WTC11 (cell line): Measurements from ENCODE around the gene CD3E.

Experiments
- AFF4 ChIP-seq: sonication (generic); formaldehyde crosslinking; IDR thresholded peaks from 2 replicates; pipeline ENCODE4 v1.8.1; 2023; ENCODE audit warnings: mild to moderate bottlenecking, missing genetic modification reagents, borderline replicate concordance
- ATF3 ChIP-seq: sonication (generic); formaldehyde crosslinking; conservative IDR thresholded peaks from 2 replicates; pipeline ENCODE4 v1.8.1; 2022; ENCODE audit warnings: mild to moderate bottlenecking, missing genetic modification reagents
- ATF6 ChIP-seq: sonication (generic); formaldehyde crosslinking; IDR thresholded peaks from 2 replicates; pipeline ENCODE4 v1.8.1; 2023; ENCODE audit warnings: mild to moderate bottlenecking, missing genetic modification reagents
- CTCF ChIP-seq: fragments of 200-600 bp; IDR thresholded peaks from 2 replicates; pipeline ENCODE4 v1.8.0; 2022; ENCODE audit warnings: antibody characterized with exemption
- MYBL2 ChIP-seq: sonication (generic); formaldehyde crosslinking; IDR thresholded peaks from 2 replicates; pipeline ENCODE4 v1.8.1; 2023; ENCODE audit warnings: mild to moderate bottlenecking, moderate library complexity, missing genetic modification reagents
- NR2C2 ChIP-seq: sonication (generic); formaldehyde crosslinking; IDR thresholded peaks from 2 replicates; pipeline ENCODE4 v1.8.0; 2022; ENCODE audit warnings: mild to moderate bottlenecking, missing genetic modification reagents
- PREB ChIP-seq: sonication (generic); formaldehyde crosslinking; IDR thresholded peaks from 2 replicates; pipeline ENCODE4 v1.8.1; 2022; ENCODE audit warnings: mild to moderate bottlenecking, missing genetic modification reagents, moderate library complexity, borderline replicate concordance
- USF1 ChIP-seq: sonication (generic); formaldehyde crosslinking; IDR thresholded peaks from 2 replicates; pipeline ENCODE4 v1.8.0; 2022; ENCODE audit warnings: mild to moderate bottlenecking, missing genetic modification reagents
- ZBTB43 ChIP-seq: sonication (generic); formaldehyde crosslinking; IDR thresholded peaks from 2 replicates; pipeline ENCODE4 v1.8.1; 2023; ENCODE audit warnings: mild to moderate bottlenecking, missing genetic modification reagents

GRCh38 chr11:118301600-118302195, 2.8 kb upstream of the CD3E start:
- no peak for TF ChIP-seq CTCF
- no peak for TF ChIP-seq NR2C2 (CRISPR knock-in tag)
- no peak for TF ChIP-seq ATF6 (CRISPR knock-in tag)
- no peak for TF ChIP-seq PREB (CRISPR knock-in tag)
- no peak for TF ChIP-seq MYBL2 (CRISPR knock-in tag)
- TF ChIP-seq AFF4 (CRISPR knock-in tag): no peak
- no peak for TF ChIP-seq USF1
- no peak for TF ChIP-seq ATF3 (CRISPR knock-in tag)
- TF ChIP-seq ZBTB43 (CRISPR knock-in tag): no peak
